HUES64 (cell line): ENCODE results near the gene SLC16A5.

ENCODE experiments used
- H3K27ac ChIP-seq: 2 replicates; pipeline ENCODE4 v1.7.0; 2013; ENCODE audit warnings: low read depth, low read length, inconsistent platforms
- H3K27me3 ChIP-seq: 2 replicates; pipeline ENCODE4 v1.6.1; 2013; ENCODE audit warnings: mild to moderate bottlenecking, low read length; ENCODE audit not compliant: insufficient read depth
- H3K36me3 ChIP-seq: 2 replicates; pipeline ENCODE4 v1.6.1; 2013; ENCODE audit warnings: mild to moderate bottlenecking, low read length; ENCODE audit not compliant: insufficient read depth
- H3K4me1 ChIP-seq: 2 replicates; pipeline ENCODE4 v1.6.1; 2013; ENCODE audit warnings: mild to moderate bottlenecking, low read length, moderate library complexity; ENCODE audit not compliant: insufficient read depth
- H3K4me3 ChIP-seq: 2 replicates; pipeline ENCODE4 v1.5.1; 2013; ENCODE audit warnings: mild to moderate bottlenecking, low read length, moderate library complexity
- H3K9ac ChIP-seq: 2 replicates; pipeline ENCODE4 v1.6.1; 2013; ENCODE audit warnings: mild to moderate bottlenecking, low read depth, low read length
- H3K9me3 ChIP-seq: 2 replicates; pipeline ENCODE4 v1.6.1; 2013; ENCODE audit warnings: low read depth, low read length; ENCODE audit not compliant: insufficient read depth
- WGBS: fragments of 150-250, 120-280 bp; methylation state at CpG from one replicate; pipeline ENCODE4 v1.1.7; 2013; ENCODE audit warnings: missing lambda C conversion rate; 5-methylcytosine and 5-hydroxymethylcytosine counted together

Gene SLC16A5

GRCh38 chr17:75105126-75106080 is 17.6 kb downstream of the SLC16A5 start:
- WGBS: 61% methylated on average over 19 of the region's 20 CpGs
- Histone ChIP-seq H3K4me1 (0 out of 2 replicates have a peak, but pooled peaks cover 6% of the 10 kb centered on the region), H3K27me3 (peaks cover 10% of the 10 kb centered on the region; the same call in 1 of the 2 replicates), H3K27ac (no peak overlapping the region), H3K4me3 (no peak overlapping the region), H3K36me3 (peaks cover 3% of the 10 kb centered on the region), H3K9me3 (no peaks in the 10 kb centered on the region), H3K9ac (no peak overlapping the region)

- no peaks in the 10 kb centered on the region for H3K9me3 ChIP-seq
- H3K27me3 ChIP-seq: peaks cover 10% of the 10 kb centered on the region; the same call in 1 of the 2 replicates
- H3K4me3 ChIP-seq: no peak overlapping the region
- 75% methylated on average over 2 of the region's 2 CpGs for WGBS
- no peak overlapping the region for H3K27ac ChIP-seq
- no peaks in the 10 kb centered on the region for H3K36me3 ChIP-seq
- 0 out of 2 replicates have a peak, but pooled peaks cover 6% of the 10 kb centered on the region for H3K4me1 ChIP-seq
- no peak overlapping the region for H3K9ac ChIP-seq
These were observed 20.4 kb downstream of the SLC16A5 start for GRCh38 chr17:75108193-75108592.

DNA sequence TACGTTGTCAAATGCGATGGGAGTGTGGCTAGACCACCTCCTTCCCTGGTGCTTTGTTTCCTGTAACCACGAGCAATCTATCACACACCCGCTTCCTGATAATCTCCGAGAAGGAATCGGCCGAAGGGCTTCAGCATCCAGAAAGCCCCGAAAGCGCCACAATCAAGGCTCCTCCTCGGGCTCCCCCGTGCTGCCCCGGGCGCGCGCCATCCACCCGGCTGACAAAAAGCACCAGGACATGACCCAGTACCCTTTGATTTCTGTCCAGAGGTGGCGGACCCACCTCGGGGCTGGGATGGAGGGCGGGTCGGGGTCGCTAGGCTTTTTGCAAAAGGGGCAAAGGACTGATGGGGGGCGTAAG is 21.3 kb downstream of the SLC16A5 start:
- H3K27ac ChIP-seq: no peak overlapping the region
- 19% methylated on average over 22 of the region's 22 CpGs for WGBS

GRCh38 chr17:75109407-75110233 is 21.9 kb downstream of the SLC16A5 start, which contains the start of gene ARMC7:
Gene ARMC7 (plus strand): TSS chr17:75109969. CDS start chr17:75110289, 320 bp downstream.
- H3K9ac ChIP-seq: peak within 1 kb of the TSS; percentile 62
- H3K9me3 ChIP-seq: no peaks in the 10 kb centered on the region
- H3K27ac ChIP-seq: no peak within 1 kb of the TSS
- H3K27me3 ChIP-seq: peaks cover 10% of the 10 kb centered on the region; the same call in 1 of the 2 replicates
- H3K4me3 ChIP-seq: peak within 1 kb of the TSS; percentile 81
- H3K4me1 ChIP-seq: 0 out of 2 replicates have a peak, but pooled peaks cover 10% of the 10 kb centered on the region
- H3K36me3 ChIP-seq: no peaks in the 10 kb centered on the region
- WGBS: 1% methylated on average over 68 of the region's 68 CpGs

More for the DNA sequence above, 21.3 kb downstream of the SLC16A5 start:
- H3K36me3 ChIP-seq: no peaks in the 10 kb centered on the region
- peak overlapping the region; percentile 81 for H3K4me3 ChIP-seq
- peaks cover 10% of the 10 kb centered on the region; the same call in 1 of the 2 replicates for H3K27me3 ChIP-seq
- H3K9ac ChIP-seq: peak overlapping the region; percentile 57
- 0 out of 2 replicates have a peak, but pooled peaks cover 10% of the 10 kb centered on the region for H3K4me1 ChIP-seq
- H3K9me3 ChIP-seq: no peaks in the 10 kb centered on the region

GRCh38 chr17:75110234-75110937 is 22.6 kb downstream of the SLC16A5 start:
- H3K27ac ChIP-seq: no peak overlapping the region
- 0 out of 2 replicates have a peak, but pooled peaks cover 10% of the 10 kb centered on the region for H3K4me1 ChIP-seq
- peak overlapping the region; percentile 81 for H3K4me3 ChIP-seq
- WGBS: 29% methylated on average over 40 of the region's 40 CpGs
- H3K36me3 ChIP-seq: no peaks in the 10 kb centered on the region
- H3K27me3 ChIP-seq: peaks cover 10% of the 10 kb centered on the region; the same call in 1 of the 2 replicates
- H3K9me3 ChIP-seq: no peaks in the 10 kb centered on the region
- H3K9ac ChIP-seq: peak overlapping the region; percentile 62

DNA sequence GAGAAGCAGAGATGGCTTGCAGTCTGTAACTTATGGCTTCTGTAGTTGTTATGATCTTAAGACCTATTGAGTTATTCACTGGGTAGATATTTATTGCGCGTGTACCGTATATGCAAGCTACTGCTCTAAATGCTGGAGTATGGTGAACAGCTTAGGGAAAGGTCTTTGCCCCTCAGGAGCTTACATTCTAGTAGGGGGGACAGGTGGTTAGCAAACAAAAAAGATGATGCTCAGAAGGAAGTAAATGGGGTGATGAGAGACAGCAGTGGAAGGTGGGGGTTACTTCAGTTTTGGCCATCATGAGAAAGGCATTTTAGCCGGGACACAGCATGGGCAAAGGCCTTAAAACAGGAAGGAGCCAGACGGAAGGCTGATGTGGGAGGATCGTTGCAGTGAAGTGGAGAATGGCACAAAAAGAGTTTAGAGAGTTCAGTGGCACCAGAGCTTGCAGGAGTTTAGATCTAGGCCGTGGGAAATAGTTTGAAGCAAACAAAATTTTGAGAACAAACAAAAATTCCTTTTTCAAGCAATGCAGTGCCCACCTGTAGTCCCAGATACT is 24.1 kb downstream of the SLC16A5 start:
- H3K9me3 ChIP-seq: no peaks in the 10 kb centered on the region
- peaks cover 10% of the 10 kb centered on the region; the same call in 1 of the 2 replicates for H3K27me3 ChIP-seq
- H3K4me1 ChIP-seq: 0 out of 2 replicates have a peak, but pooled peaks cover 10% of the 10 kb centered on the region
- no peak overlapping the region for H3K9ac ChIP-seq
- no peak overlapping the region for H3K27ac ChIP-seq
- peaks cover 8% of the 10 kb centered on the region for H3K36me3 ChIP-seq
- no peak overlapping the region for H3K4me3 ChIP-seq
- 93% methylated on average over 7 of the region's 7 CpGs for WGBS

DNA sequence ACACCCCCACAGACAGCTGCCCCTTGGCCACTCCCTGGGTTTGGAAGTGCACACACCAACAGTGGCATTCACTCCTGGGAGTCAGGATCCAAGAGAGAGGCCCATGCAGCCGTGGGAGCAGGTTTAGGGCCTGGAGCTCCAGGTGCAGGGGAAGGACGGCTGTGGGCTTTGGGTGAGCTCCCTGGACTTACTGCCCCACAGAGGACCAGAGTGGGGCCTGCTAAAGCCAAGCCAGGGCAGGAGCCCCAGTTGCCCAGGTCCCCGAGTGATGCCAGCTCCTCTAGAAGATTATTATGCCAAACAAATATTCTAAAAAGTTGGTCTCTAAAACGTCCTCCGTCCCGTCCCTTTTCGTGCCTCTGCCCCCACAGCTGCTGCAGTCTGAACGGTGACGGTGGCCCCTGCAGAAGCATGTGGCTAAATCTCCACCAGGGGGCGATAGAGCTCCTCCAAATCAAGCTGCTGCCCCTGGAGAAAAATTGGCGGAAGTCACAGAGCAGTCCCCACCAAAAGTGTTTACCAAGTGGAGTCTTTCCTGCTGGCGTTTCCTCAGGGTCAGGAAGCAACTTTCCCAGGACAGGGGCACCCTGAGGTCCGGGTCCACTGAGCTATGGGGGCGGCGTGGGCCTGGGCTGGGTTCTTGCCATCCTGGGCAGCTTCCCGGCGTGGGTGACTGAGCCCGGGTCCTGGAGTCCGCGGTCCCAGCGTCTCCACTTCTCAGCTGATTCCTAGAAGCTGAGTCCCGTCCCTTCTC is 26.2 kb downstream of the SLC16A5 start:
- Histone ChIP-seq H3K9ac (0 out of 2 replicates have a peak overlapping the region, but pooled peaks have one; percentile 36), H3K4me3 (no peak overlapping the region), H3K36me3 (peaks cover 9% of the 10 kb centered on the region), H3K4me1 (0 out of 2 replicates have a peak, but pooled peaks cover 3% of the 10 kb centered on the region), H3K27me3 (peaks cover 3% of the 10 kb centered on the region; the same call in 1 of the 2 replicates), H3K9me3 (no peaks in the 10 kb centered on the region), H3K27ac (peak overlapping the region; percentile 56)
- 47% methylated on average over 22 of the region's 22 CpGs for WGBS

- H3K4me3 ChIP-seq: no peak overlapping the region
- H3K9ac ChIP-seq: 0 out of 2 replicates have a peak overlapping the region, but pooled peaks have one; percentile 36
These were observed 27.0 kb downstream of the SLC16A5 start for GRCh38 chr17:75114552-75115314.

GRCh38 chr17:75115555-75115954 is 27.8 kb downstream of the SLC16A5 start:
- H3K9me3 ChIP-seq: no peaks in the 10 kb centered on the region
- H3K27me3 ChIP-seq: no peaks in the 10 kb centered on the region
- H3K36me3 ChIP-seq: peaks cover 10% of the 10 kb centered on the region
- H3K27ac ChIP-seq: no peak overlapping the region
- 0 out of 2 replicates have a peak, but pooled peaks cover 3% of the 10 kb centered on the region for H3K4me1 ChIP-seq
- H3K9ac ChIP-seq: no peak overlapping the region
- no peak overlapping the region for H3K4me3 ChIP-seq

More at GRCh38 chr17:75114552-75115314, 27.0 kb downstream of the SLC16A5 start:
- peak overlapping the region; percentile 56; the same call in 1 of the 2 replicates for H3K27ac ChIP-seq
- H3K36me3 ChIP-seq: peaks cover 10% of the 10 kb centered on the region
- no peaks in the 10 kb centered on the region for H3K9me3 ChIP-seq
- WGBS: 90% methylated on average over 17 of the region's 19 CpGs
- no peaks in the 10 kb centered on the region for H3K27me3 ChIP-seq
- H3K4me1 ChIP-seq: 0 out of 2 replicates have a peak, but pooled peaks cover 3% of the 10 kb centered on the region
